ENCODE measurements around the gene SNX8.

SNX8 gene

DNA sequence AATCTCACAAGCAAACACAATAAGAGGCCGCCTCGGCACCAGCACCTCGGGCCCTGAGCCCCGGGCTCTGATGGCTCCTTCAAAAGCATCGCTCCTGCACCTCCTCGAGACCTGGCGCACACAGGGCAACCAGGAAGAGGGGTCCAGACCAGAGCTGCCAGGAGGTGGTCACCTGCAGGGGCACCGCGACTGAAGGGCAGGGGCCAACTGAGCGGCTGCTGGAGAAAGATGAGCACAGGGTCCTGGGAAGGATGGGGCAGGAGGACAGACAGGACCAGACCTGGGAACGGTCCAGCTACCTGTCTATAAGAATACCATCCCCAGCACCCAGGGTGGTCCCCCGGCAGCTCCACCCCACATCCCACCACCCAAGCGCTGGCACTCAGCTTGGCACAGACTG, 102.3 kb downstream of the SNX8 start:
- DNase-seq (ENCODE audit: low read depth), result no peak
- TF ChIP-seq, protein P1, sequence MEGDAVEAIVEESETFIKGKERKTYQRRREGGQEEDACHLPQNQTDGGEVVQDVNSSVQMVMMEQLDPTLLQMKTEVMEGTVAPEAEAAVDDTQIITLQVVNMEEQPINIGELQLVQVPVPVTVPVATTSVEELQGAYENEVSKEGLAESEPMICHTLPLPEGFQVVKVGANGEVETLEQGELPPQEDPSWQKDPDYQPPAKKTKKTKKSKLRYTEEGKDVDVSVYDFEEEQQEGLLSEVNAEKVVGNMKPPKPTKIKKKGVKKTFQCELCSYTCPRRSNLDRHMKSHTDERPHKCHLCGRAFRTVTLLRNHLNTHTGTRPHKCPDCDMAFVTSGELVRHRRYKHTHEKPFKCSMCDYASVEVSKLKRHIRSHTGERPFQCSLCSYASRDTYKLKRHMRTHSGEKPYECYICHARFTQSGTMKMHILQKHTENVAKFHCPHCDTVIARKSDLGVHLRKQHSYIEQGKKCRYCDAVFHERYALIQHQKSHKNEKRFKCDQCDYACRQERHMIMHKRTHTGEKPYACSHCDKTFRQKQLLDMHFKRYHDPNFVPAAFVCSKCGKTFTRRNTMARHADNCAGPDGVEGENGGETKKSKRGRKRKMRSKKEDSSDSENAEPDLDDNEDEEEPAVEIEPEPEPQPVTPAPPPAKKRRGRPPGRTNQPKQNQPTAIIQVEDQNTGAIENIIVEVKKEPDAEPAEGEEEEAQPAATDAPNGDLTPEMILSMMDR (IDR thresholded peaks at IDR 0.05; ENCODE audit: insufficient read depth, low read depth, low read length, missing control alignments), result no peak
- H3K4me3 ChIP-seq (ENCODE audit: low read depth, low read length), result no peak overlapping the region

DNA sequence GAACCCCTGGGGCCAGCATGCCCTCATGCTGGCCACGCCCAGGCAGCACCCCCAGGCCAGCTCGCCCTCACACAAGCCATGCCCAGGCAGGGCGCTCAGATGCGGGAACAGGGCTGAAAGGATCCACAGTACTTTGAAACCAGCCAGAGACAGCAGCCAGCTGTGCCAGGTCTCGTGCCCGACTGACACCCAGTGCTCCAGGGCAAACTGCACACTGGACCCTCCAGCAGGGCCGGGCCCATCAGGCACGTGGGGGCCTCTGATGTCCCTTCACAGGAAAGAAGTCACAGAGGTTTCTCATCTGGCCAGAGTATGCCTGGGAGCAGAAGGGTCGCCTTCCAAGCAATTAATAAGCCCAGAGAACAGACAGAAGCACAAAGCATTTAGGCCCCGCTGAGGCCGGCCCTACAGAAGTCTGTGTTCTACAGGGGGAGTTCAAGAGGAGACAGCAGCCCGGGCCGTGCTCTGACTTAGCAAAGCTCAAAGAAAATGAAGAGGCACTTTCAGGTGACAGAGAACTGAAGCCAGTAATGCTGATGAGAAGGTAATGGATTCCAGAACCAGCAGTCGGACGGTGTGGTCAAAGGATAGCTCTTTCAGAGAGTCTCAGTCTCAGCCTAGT, 102.9 kb downstream of the SNX8 start:
- no peak overlapping the region for H3K4me3 ChIP-seq (ENCODE audit: low read depth, low read length)
- no peak for DNase-seq (ENCODE audit: low read depth)
- TF ChIP-seq, protein P1 (IDR thresholded peaks at IDR 0.05; ENCODE audit: insufficient read depth, low read depth, low read length, missing control alignments), result no peak

DNA sequence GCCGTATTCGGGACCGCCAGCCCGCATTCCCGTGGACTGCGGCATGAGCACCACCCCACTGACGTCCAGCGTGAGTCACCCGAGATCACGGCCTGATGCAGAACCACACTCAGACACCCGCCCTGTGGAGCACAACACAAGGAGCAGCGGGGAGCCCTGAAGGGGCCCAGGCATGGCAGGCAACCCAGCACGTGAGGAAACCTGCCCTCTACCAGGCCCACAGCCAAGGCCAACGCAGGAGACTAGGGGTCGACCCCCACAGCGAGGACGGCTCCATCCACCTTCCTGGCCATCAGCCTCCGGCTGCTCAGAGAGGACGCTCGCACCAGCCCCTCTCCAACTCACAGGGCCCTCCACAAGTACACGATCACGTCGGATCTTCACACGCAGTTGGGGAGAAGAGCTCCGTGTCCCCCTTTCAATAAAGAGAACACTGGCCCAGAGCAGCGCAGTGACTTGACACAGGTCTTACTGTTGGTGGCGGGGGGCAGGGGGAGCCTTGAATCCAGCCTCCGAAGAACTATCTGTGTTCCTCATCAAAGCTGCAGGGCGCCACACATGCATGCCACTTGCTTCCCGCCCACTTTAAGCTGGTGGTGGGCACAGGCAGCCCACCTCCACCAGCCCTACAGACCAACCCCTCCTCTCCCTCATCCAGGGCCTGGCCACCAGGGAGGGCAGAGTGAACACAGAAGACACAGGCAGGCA, 103.5 kb downstream of the SNX8 start:
- no peak overlapping the region for H3K4me3 ChIP-seq (ENCODE audit: low read depth, low read length)
- TF ChIP-seq, protein P1 (IDR thresholded peaks at IDR 0.05; ENCODE audit: insufficient read depth, low read depth, low read length, missing control alignments), result no peak
- DNase-seq (ENCODE audit: low read depth), result no peak

DNA sequence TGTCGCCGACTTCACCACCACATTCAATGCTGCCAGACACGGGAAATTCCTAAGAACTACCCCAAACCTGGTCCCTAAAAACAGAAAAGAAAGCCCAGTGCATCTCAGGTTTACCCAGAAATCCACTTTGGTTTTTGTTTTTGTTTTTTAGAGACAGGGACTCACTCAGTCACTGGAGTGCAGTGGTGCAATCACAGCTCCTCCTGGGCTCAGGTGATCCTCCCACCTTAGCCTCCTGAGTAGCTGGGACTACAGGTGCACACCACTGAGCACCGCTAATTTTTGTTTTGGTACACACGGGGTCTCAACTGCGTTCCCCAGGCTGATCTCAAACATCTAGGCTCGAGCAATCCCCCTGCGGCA, 104.3 kb downstream of the SNX8 start:
- H3K4me3 ChIP-seq (ENCODE audit: low read depth, low read length), result no peak overlapping the region

DNA sequence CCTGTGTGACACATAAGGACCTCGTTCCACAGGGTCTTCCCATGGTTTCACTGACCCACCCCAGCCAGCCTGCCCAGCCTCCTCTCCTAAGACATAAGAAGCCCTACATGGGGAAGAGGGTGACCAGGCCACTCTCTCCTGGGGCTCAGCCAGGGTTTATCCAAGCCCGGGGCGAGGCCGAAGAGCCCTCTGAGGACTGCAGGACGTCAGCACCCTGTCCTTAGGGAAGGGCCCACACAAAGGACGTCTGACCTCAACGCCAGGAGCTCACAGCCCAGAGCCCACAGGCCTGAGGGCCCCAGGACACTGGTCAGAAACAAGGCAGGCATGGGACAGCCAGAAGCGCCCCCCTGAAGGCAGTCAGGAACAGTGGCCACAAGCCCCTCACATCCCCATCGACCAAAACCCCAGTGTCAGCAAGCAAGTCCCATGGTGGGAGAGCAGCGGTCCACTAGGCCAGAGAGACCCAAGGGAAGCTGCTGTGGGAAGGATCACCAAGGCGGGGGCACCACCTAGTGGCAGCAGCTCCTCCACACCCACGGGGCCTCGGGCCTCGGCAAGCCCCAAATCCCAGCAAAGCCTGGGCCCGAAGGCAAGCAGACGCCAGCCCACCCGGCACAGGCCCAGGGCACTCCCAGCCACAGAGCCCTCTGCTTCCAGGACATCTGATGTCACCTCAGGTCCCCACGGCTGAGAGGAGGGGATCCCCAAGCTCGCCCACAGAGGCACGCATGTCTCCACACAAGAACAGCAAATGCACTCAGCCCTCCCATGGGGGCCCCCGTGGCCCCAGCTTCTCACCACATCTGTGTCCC, 104.9 kb downstream of the SNX8 start:
- DNase-seq (ENCODE audit: low read depth), result peak; percentile 79

More for the DNA sequence above, 104.3 kb downstream of the SNX8 start:
- TF ChIP-seq, protein P1 (IDR thresholded peaks at IDR 0.05; ENCODE audit: insufficient read depth, low read depth, low read length, missing control alignments), result no peak
- no peak for DNase-seq (ENCODE audit: low read depth)

DNA sequence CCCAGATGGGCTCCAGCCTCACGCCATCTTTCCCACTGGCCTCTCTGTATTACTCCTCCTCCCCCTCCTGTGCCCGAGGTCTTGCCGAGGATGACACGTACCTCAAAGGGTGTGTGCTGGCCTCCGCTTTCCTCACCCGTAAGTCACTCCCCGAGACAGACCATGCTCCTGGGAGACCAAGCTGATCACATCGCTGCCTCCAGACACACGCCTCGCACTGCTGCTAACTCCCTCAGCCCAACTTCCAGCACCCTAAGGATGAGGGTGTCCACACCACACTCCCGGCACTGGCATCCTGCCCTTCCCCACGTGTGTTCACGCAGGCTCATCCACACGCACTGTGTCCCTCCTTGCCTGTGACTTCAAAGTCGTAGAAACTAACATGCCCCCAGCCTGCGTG, 105.5 kb downstream of the SNX8 start:
- TF ChIP-seq, protein P1 (IDR thresholded peaks at IDR 0.05; ENCODE audit: insufficient read depth, low read depth, low read length, missing control alignments), result no peak
- H3K4me3 ChIP-seq (ENCODE audit: low read depth, low read length), result no peak overlapping the region
- no peak for DNase-seq (ENCODE audit: low read depth)

More for the DNA sequence above, 104.9 kb downstream of the SNX8 start:
- H3K4me3 ChIP-seq (ENCODE audit: low read depth, low read length), result no peak overlapping the region
- TF ChIP-seq, protein P1 (IDR thresholded peaks at IDR 0.05; ENCODE audit: insufficient read depth, low read depth, low read length, missing control alignments), result peak; percentile 74
